ENCODE data around the gene CBFA2T2. TPM values are rescaled to one million over a fixed set of nuclear protein-coding genes. Genes with fewer than 3 reads are reported as not detected.
"Not testable (repeated sequence)": the region's sequence is repeated elsewhere in the genome, so short reads cannot be mapped to it uniquely, and the experiment has no call there.

Gene CBFA2T2
- total RNA-seq, 2 donors from 2014 or later, result 10.6 to 12.5 TPM

DNA sequence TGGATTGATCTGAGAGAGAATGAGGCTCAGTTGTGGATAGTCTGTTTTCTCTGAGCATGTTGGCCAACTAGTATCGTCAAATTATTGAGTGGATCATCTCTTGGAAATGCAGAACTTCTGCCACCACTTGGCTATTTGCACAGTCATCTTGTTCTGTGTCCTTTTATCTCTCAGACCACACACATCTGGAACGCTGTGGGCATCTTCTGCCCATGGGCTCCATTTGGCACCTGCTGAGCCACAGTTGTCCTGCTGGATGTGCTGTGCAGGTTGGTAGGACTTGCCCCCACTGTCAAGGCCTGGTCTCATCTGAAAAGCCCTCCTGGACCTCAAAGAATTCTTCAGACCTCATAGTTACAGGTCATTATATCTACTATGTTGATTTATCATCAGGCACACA lies 155.5 kb downstream of the CBFA2T2 start:
- ATAC-seq (no peak), DNase-seq (no peak)
- no peaks in the 10 kb centered on the region for H3K27me3 ChIP-seq
- no peak overlapping the region for H3K27ac ChIP-seq
- H3K4me3 ChIP-seq, result no peak overlapping the region
- intact Hi-C loops (cut with DNase I), result no loop called here
- peaks cover 1 to 16% of the 10 kb centered on the region in 2 donors for H3K36me3 ChIP-seq (replicated peaks in 1 of 2; ENCODE audit: insufficient read depth in 1 of 2, low read depth in 2 of 2)
- TF ChIP-seq POLR2A (IDR thresholded peaks at IDR 0.05) (no peak), CTCF (IDR thresholded peaks at IDR 0.05) (no peak)
- H3K4me1 ChIP-seq, result peaks cover 19% of the 10 kb centered on the region
- H3K9me3 ChIP-seq, result no peaks in the 10 kb centered on the region
- 90 to 93% methylated on average over 2 of the region's 2 CpGs for WGBS, 2 donors

- no peaks in the 10 kb centered on the region for H3K9me3 ChIP-seq
- peaks cover 19% of the 10 kb centered on the region for H3K4me1 ChIP-seq
- intact Hi-C loops (cut with DNase I), result no loop called here
- ATAC-seq, result no peak
- no peaks in the 10 kb centered on the region for H3K27me3 ChIP-seq
- H3K4me3 ChIP-seq, result no peak overlapping the region
- no peak overlapping the region for H3K27ac ChIP-seq
- peaks cover 0 to 11% of the 10 kb centered on the region in 2 donors for H3K36me3 ChIP-seq (replicated peaks in 1 of 2; ENCODE audit: insufficient read depth in 1 of 2, low read depth in 2 of 2)
- DNase-seq, result no peak
- no peak for TF ChIP-seq POLR2A (IDR thresholded peaks at IDR 0.05)
- no peak for TF ChIP-seq CTCF (IDR thresholded peaks at IDR 0.05)
- 84 to 91% methylated on average over 5 of the region's 5 CpGs for WGBS, 2 donors
Observed at GRCh38 chr20:33646191-33646590, 156.3 kb downstream of the CBFA2T2 start.

GRCh38 chr20:33646959-33647602 lies 157.2 kb downstream of the CBFA2T2 start:
- ATAC-seq, result peak; percentile 15
- Histone ChIP-seq H3K36me3 (replicated peaks in 1 of 2; ENCODE audit: insufficient read depth in 1 of 2, low read depth in 2 of 2) (peaks cover 0 to 10% of the 10 kb centered on the region in 2 donors), H3K27ac (peak overlapping the region; percentile 46 to 73 (median 64)), H3K4me1 (peaks cover 19% of the 10 kb centered on the region)
- H3K27me3 ChIP-seq; intact Hi-C loops (cut with DNase I); DNase-seq; H3K4me3 ChIP-seq; H3K9me3 ChIP-seq: not testable (repeated sequence)
- peak in 1 of 7 experiments; percentile 7 for TF ChIP-seq CTCF (IDR thresholded peaks at IDR 0.05)
- WGBS, 2 donors, result 50 to 52% methylated on average over 14 of the region's 14 CpGs

- Histone ChIP-seq H3K27me3 (no peaks in the 10 kb centered on the region), H3K27ac (peak overlapping the region; percentile 46 to 73 (median 64)), H3K4me1 (peaks cover 20% of the 10 kb centered on the region), H3K9me3 (no peaks in the 10 kb centered on the region), H3K4me3 (no peak overlapping the region), H3K36me3 (replicated peaks in 1 of 2; ENCODE audit: insufficient read depth in 1 of 2, low read depth in 2 of 2) (peaks cover 0 to 10% of the 10 kb centered on the region in 2 donors)
- WGBS, 2 donors, result 36 to 52% methylated on average over 11 of the region's 11 CpGs
- TF ChIP-seq CTCF (IDR thresholded peaks at IDR 0.05), result no peak
- TF ChIP-seq POLR2A (IDR thresholded peaks at IDR 0.05), result peak in 1 of 3 donors; percentile 13
- intact Hi-C loops (cut with DNase I), result no loop called here
- peak in 2 of 4 donors; percentile 52 to 57 for DNase-seq
- peak; percentile 71 for ATAC-seq
Observed at GRCh38 chr20:33647603-33648395, 157.9 kb downstream of the CBFA2T2 start.
